Endothelial cell (in vitro differentiated cells): Measurements from ENCODE around the gene TMEM18. TPM values are rescaled to one million over a fixed set of nuclear protein-coding genes. Genes with fewer than 3 reads are reported as not detected.
A peak's percentile ranks its signal among the peaks of the same experiment; 100 is the strongest.
"Not testable (repeated sequence)": the region's sequence is repeated elsewhere in the genome, so short reads cannot be mapped to it uniquely, and the experiment has no call there.

Experiments used
- DNase-seq: peaks from one replicate; pipeline ENCODE4 v3.0.0; 2021; ENCODE audit warnings: low spot score
- H3K27ac Mint-ChIP-seq: one replicate; pipeline ENCODE4 v1.8.0; 2021; ENCODE audit warnings: mixed read lengths, inconsistent platforms; ENCODE audit not compliant: unreplicated experiment
- H3K27me3 Mint-ChIP-seq: one replicate; pipeline ENCODE4 v1.8.0; 2021; ENCODE audit warnings: mild to moderate bottlenecking, moderate library complexity, mixed read lengths, inconsistent platforms; ENCODE audit not compliant: unreplicated experiment
- H3K36me3 Mint-ChIP-seq: one replicate; pipeline ENCODE4 v1.8.0; 2021; ENCODE audit warnings: mild to moderate bottlenecking, low read depth, mixed read lengths, inconsistent platforms; ENCODE audit not compliant: unreplicated experiment
- H3K4me1 Mint-ChIP-seq: one replicate; pipeline ENCODE4 v1.8.0; 2021; ENCODE audit warnings: mild to moderate bottlenecking, mixed read lengths, inconsistent platforms; ENCODE audit not compliant: unreplicated experiment
- H3K4me3 Mint-ChIP-seq: one replicate; pipeline ENCODE4 v1.8.0; 2021; ENCODE audit warnings: mild to moderate bottlenecking, mixed read lengths, inconsistent platforms; ENCODE audit not compliant: unreplicated experiment
- H3K9me3 Mint-ChIP-seq: one replicate; pipeline ENCODE4 v1.8.0; 2021; ENCODE audit warnings: mixed read lengths, inconsistent platforms; ENCODE audit not compliant: unreplicated experiment
- total RNA-seq: library from RNA; stranded (reverse); fragmentation: NEBNext Ultra II Directional; extraction: Animal tissue kit (Norgen Biotek cat#: 25700); gene quantifications from one replicate; pipeline ENCODE4 v1.2.1, GENCODE V29; 2021; ENCODE audit not compliant: unreplicated experiment
- TF ChIP-seq, protein P1 (sequence below): fragments of 200-600 bp; sonication (generic); IDR thresholded peaks from one replicate; pipeline ENCODE4 v1.5.0; 2021; ENCODE audit warnings: antibody characterized with exemption; ENCODE audit not compliant: unreplicated experiment

The TMEM18 gene
- total RNA-seq, 1 donor from 2014 or later: 26.3 TPM

GRCh38 chr2:705971-706511 lies 28.8 kb upstream of the TMEM18 start:
- Mint-ChIP-seq H3K9me3 (no peaks in the 10 kb centered on the region), H3K4me3 (no peak overlapping the region), H3K36me3 (no peaks in the 10 kb centered on the region), H3K27me3 (no peaks in the 10 kb centered on the region), H3K4me1 (no peaks in the 10 kb centered on the region), H3K27ac (no peak overlapping the region)
- TF ChIP-seq, protein P1, sequence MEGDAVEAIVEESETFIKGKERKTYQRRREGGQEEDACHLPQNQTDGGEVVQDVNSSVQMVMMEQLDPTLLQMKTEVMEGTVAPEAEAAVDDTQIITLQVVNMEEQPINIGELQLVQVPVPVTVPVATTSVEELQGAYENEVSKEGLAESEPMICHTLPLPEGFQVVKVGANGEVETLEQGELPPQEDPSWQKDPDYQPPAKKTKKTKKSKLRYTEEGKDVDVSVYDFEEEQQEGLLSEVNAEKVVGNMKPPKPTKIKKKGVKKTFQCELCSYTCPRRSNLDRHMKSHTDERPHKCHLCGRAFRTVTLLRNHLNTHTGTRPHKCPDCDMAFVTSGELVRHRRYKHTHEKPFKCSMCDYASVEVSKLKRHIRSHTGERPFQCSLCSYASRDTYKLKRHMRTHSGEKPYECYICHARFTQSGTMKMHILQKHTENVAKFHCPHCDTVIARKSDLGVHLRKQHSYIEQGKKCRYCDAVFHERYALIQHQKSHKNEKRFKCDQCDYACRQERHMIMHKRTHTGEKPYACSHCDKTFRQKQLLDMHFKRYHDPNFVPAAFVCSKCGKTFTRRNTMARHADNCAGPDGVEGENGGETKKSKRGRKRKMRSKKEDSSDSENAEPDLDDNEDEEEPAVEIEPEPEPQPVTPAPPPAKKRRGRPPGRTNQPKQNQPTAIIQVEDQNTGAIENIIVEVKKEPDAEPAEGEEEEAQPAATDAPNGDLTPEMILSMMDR: no peak
- DNase-seq: no peak

DNA sequence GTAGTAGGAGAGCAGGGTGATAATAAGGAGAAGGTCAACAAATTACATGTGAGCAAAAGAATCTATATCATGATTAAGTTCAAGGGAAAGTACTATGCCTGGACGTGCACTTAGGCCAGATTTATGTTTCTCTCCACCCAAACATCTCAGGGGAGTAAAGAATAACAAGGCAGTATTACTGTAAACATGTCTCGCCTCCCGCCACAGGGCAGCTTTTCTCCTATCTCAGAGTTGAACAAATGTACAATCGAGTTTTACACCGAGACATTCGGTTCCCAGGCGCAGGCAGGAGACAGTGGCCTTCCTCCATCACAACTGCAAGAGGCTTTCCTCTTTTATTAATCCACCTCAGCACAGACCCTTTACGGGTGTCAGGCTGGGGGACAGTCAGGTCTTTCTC lies 25.6 kb upstream of the TMEM18 start:
- not testable (repeated sequence) for H3K27ac Mint-ChIP-seq

DNA sequence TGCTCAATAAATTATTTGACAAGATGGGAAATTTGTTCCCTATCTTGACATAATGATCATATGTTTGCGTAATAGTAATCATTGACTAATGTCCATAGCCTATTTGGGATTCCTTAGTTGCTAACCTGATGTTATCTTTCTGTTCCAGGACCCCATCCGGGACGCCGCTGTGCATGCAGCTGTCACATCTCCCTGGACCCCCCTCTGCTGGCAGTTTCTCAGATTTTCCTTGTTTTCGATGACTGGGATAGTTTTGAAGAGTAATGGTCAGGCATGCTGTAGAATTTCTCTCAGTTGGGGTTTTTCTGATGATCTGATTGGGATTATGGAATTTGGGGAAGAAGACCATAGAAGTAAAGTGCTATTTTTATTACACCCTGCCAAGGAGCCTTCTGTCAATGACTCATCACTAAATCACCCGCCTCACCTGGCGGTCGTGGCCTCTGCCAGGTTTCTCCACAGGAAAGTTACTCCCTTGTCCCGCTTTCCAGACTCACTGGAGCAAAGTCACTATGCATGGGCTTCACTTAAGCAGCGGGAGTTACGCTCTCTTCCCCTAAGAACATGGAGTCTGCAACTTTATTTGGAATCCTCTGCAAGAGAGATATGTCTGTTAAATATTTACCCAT lies 19.9 kb upstream of the TMEM18 start:
- H3K4me3 Mint-ChIP-seq: no peak overlapping the region
- H3K27ac Mint-ChIP-seq: no peak overlapping the region
- peaks cover 8% of the 10 kb centered on the region for H3K4me1 Mint-ChIP-seq
- no peaks in the 10 kb centered on the region for H3K9me3 Mint-ChIP-seq
- no peak for DNase-seq
- H3K27me3 Mint-ChIP-seq: peaks cover 2% of the 10 kb centered on the region
- TF ChIP-seq, protein P1: peak; percentile 17
- H3K36me3 Mint-ChIP-seq: no peaks in the 10 kb centered on the region

More for the DNA sequence above, 25.6 kb upstream of the TMEM18 start:
- not testable (repeated sequence) for H3K9me3 Mint-ChIP-seq, H3K36me3 Mint-ChIP-seq, DNase-seq, H3K4me3 Mint-ChIP-seq, H3K27me3 Mint-ChIP-seq, H3K4me1 Mint-ChIP-seq

- peaks cover 2% of the 10 kb centered on the region for H3K27me3 Mint-ChIP-seq
- H3K9me3 Mint-ChIP-seq: no peaks in the 10 kb centered on the region
- H3K27ac Mint-ChIP-seq: no peak overlapping the region
- H3K4me1 Mint-ChIP-seq: peaks cover 8% of the 10 kb centered on the region
- no peaks in the 10 kb centered on the region for H3K36me3 Mint-ChIP-seq
- TF ChIP-seq, protein P1: no peak
- no peak for DNase-seq
- no peak overlapping the region for H3K4me3 Mint-ChIP-seq
These were observed 19.3 kb upstream of the TMEM18 start for GRCh38 chr2:696463-696862.

DNA sequence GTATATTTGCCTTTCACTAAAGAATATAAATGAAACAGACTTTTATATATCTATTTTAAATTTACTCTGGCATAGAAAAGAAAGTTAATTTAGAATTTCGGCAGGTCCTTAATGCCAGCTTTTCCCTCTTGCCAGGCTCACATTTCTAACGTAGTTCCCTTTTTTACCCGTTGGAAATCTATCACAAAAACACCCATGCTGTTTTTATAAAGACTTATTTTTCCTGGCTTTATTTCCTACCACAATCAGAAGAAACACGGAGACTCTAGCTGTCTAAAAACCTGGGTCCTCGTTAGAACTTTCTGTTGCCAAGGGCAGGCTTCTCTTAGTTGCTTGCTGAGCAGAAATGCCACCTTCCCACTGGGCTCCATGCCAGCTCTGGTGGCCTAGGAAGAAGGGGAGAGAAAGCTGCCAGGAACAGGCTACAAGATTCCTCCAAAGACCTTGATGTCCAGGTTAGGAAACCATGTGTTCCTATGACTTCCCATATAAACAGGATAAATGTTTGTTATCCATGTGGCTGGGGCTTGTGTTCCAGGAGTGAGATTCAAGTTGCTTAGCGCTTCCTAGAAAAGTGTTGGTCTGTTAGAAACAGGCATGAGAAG lies 17.8 kb upstream of the TMEM18 start:
- peaks cover under 1% of the 10 kb centered on the region for H3K27me3 Mint-ChIP-seq
- no peak overlapping the region for H3K27ac Mint-ChIP-seq
- no peak overlapping the region for H3K4me3 Mint-ChIP-seq
- TF ChIP-seq, protein P1: no peak
- no peaks in the 10 kb centered on the region for H3K36me3 Mint-ChIP-seq
- no peaks in the 10 kb centered on the region for H3K9me3 Mint-ChIP-seq
- H3K4me1 Mint-ChIP-seq: peaks cover 8% of the 10 kb centered on the region
- DNase-seq: no peak
